Cardiac fibroblast (primary cell): ENCODE data around the gene THBS2.
A peak's percentile ranks its signal among the peaks of the same experiment; 100 is the strongest.

ENCODE experiments used
- DNase-seq, 2 donors: peaks; one replicate each; pipeline versions ENCODE4 v3.0.0 to v3.0.0-alpha.2; 2010; ENCODE audit warnings: low read depth in 2 of 2
- H3K4me3 ChIP-seq, 2 donors: replicated peaks in 1 of 2; 1 replicate in 1 of 2; 2 replicates in 1 of 2; pipeline ENCODE4 v1.5.1; 2011; ENCODE audit warnings: low read depth in 2 of 2, low read length in 2 of 2, mild to moderate bottlenecking in 2 of 2, moderate library complexity in 1 of 2
- TF ChIP-seq, protein P1 (sequence below): IDR thresholded peaks from one replicate; pipeline ENCODE4 v1.5.1; 2011; ENCODE audit warnings: low read depth, mild to moderate bottlenecking, low read length, inconsistent platforms

Gene THBS2

DNA sequence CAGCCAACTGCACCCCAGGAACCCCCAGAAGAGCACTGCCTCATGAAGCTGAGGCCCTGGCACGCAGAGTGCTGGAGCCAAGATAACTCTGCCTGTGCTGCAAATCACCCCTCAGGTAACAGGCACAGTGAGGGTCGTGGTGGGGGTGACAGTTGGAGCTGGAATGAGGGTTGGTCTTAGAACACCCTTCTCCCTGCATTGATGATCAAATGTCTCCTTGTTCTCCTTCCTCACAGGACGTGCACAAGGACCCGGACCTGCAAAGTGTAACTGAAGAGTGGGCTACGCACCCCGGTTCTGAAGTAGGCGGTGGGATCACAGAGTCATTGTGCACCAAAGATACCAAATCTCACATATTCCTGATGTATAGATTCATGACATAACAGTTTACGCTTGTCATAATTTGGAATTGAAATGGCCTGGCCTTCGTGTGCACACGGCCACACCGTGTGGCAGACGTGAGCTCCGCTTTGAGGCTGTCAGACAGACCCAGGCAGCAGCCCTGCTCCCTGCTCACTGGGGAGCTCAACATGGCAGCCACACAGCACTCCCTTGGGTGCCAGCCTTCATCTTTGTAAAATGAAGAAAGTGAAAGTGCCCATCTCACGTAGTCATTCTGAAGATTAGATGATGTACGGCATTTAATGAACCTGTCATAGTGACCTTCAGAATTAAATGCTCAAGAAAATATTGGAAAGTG lies 8.8 kb downstream of the THBS2 start:
- H3K4me3 ChIP-seq: no peak overlapping the region
- DNase-seq: no peak
- TF ChIP-seq, protein P1, sequence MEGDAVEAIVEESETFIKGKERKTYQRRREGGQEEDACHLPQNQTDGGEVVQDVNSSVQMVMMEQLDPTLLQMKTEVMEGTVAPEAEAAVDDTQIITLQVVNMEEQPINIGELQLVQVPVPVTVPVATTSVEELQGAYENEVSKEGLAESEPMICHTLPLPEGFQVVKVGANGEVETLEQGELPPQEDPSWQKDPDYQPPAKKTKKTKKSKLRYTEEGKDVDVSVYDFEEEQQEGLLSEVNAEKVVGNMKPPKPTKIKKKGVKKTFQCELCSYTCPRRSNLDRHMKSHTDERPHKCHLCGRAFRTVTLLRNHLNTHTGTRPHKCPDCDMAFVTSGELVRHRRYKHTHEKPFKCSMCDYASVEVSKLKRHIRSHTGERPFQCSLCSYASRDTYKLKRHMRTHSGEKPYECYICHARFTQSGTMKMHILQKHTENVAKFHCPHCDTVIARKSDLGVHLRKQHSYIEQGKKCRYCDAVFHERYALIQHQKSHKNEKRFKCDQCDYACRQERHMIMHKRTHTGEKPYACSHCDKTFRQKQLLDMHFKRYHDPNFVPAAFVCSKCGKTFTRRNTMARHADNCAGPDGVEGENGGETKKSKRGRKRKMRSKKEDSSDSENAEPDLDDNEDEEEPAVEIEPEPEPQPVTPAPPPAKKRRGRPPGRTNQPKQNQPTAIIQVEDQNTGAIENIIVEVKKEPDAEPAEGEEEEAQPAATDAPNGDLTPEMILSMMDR: no peak

DNA sequence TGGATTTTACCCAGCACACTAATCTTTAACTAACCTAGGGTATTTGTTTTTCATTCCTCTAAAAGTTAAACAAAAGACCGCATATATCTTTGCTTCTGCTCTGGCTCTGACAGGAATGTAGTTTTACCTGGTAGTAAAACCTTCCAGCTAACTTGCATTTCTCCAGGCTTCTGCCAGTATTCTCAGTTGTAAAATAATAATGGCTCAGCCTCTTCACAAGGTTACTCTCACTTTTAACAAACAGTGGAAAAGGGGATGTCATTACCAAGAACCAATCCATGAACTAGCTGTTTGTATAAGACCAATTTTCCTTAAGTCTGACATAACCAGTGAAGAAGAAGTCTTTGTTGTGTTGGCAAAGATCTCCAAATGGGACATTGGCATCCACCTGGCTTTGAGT lies 10.0 kb downstream of the THBS2 start:
- no peak overlapping the region for H3K4me3 ChIP-seq
- DNase-seq: no peak
- TF ChIP-seq, protein P1: no peak

DNA sequence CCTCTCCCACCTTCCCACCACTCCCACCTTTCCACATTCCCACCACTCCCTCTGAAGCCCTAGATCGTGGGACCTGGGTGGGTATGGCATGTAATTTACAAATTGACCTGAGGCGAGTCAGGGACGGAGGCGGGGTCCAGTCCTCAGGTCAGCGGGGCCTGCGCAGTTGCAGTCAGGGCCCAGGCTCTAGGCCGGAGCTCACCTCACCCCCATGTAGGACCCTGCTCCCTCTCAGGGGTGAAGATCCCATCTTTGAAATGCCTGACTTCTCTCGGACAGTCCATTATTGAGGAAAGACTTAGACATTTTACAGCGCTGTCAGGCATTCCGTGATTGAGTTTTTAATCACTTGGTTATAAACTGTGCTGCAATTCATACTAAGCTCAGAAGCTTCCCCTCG lies 10.5 kb downstream of the THBS2 start:
- no peak overlapping the region for H3K4me3 ChIP-seq
- DNase-seq: no peak
- TF ChIP-seq, protein P1: no peak

- no peak overlapping the region for H3K4me3 ChIP-seq
- TF ChIP-seq, protein P1: no peak
- no peak for DNase-seq
These were observed 11.8 kb downstream of the THBS2 start for GRCh38 chr6:169241688-169242350.

DNA sequence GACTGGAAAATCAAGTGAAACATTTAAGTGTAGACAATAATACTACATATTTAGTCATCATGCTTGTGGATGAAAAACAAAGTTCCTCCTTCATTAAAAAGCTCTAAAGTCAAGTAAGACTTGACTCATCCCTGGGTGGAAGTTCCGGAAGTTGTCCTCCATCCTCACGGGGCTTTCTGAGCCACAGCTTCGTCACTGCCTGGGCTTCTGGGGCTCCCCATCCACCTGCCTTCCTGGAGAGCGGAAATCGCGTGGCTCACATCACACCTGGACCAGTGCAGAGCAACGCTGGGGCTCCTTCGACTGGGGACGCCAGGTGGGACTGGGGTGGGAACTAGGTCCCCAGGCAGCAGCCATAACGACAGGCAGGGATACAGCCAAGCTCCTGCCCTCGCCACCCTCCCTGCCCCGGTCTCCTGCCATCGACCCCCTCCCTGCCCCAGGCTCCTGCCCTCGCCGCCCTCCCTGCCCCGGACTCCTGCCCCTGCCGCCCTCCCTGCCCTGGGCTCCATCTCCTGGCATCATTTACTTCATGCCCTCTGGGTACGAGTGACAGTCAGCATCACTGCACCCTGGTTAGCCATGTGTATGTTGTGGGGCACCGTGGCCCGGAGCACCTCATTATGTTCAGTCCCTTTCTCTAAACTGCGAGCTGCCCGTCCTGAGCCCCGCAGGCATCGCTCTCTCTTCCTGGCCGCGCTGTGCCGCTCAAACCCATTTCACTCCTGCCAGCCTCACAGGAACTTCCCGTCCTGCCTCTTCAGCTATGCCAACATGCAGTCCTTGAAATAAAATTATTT lies 12.9 kb downstream of the THBS2 start:
- TF ChIP-seq, protein P1: no peak
- peak in 1 of 2 donors; percentile 81 for DNase-seq
- H3K4me3 ChIP-seq: no peak overlapping the region

- no peak overlapping the region for H3K4me3 ChIP-seq
- TF ChIP-seq, protein P1: no peak
- DNase-seq: no peak
These were observed 13.5 kb downstream of the THBS2 start for GRCh38 chr6:169240125-169240524.
